ENCODE results near the gene ERC1.
"Not testable (repeated sequence)": the region's sequence is repeated elsewhere in the genome, so short reads cannot be mapped to it uniquely, and the experiment has no call there.

Gene ERC1

GRCh38 chr12:1030779-1031178 lies 39.8 kb downstream of the ERC1 start:
- no peak for DNase-seq (ENCODE audit: low read depth)

- no peak for DNase-seq (ENCODE audit: low read depth)
These were observed 43.2 kb downstream of the ERC1 start for GRCh38 chr12:1034243-1034642.

- DNase-seq (ENCODE audit: low read depth) = no peak
These were observed 43.9 kb downstream of the ERC1 start for GRCh38 chr12:1034751-1035457.

- no peak for DNase-seq (ENCODE audit: low read depth)
These were observed 50.5 kb downstream of the ERC1 start for GRCh38 chr12:1041478-1041877.

GRCh38 chr12:1044199-1044598 lies 53.2 kb downstream of the ERC1 start:
- no peak for DNase-seq (ENCODE audit: low read depth)

- DNase-seq (ENCODE audit: low read depth) = no peak
These were observed 53.7 kb downstream of the ERC1 start for GRCh38 chr12:1044696-1045095.

- DNase-seq (ENCODE audit: low read depth) = no peak
These were observed 55.7 kb downstream of the ERC1 start for GRCh38 chr12:1046727-1047126.

GRCh38 chr12:1047898-1048660 lies 57.1 kb downstream of the ERC1 start:
- DNase-seq (ENCODE audit: low read depth) = no peak

- no peak for DNase-seq (ENCODE audit: low read depth)
These were observed 59.2 kb downstream of the ERC1 start for GRCh38 chr12:1050059-1050707.

- not testable (repeated sequence) for DNase-seq (ENCODE audit: low read depth)
These were observed 60.6 kb downstream of the ERC1 start for GRCh38 chr12:1051672-1052071.

GRCh38 chr12:1053690-1054089 lies 62.7 kb downstream of the ERC1 start:
- DNase-seq (ENCODE audit: low read depth) = no peak

GRCh38 chr12:1054117-1054870 lies 63.3 kb downstream of the ERC1 start:
- no peak for DNase-seq (ENCODE audit: low read depth)

- no peak for DNase-seq (ENCODE audit: low read depth)
These were observed 65.4 kb downstream of the ERC1 start for GRCh38 chr12:1056390-1056789.

GRCh38 chr12:1058423-1058822 lies 67.4 kb downstream of the ERC1 start:
- no peak for DNase-seq (ENCODE audit: low read depth)

- no peak for DNase-seq (ENCODE audit: low read depth)
These were observed 68.1 kb downstream of the ERC1 start for GRCh38 chr12:1059162-1059561.

- DNase-seq (ENCODE audit: low read depth) = no peak
These were observed 72.8 kb downstream of the ERC1 start for GRCh38 chr12:1063852-1064251.

GRCh38 chr12:1064317-1064716 lies 73.3 kb downstream of the ERC1 start:
- DNase-seq (ENCODE audit: low read depth) = no peak

GRCh38 chr12:1065629-1066028 lies 74.6 kb downstream of the ERC1 start:
- no peak for DNase-seq (ENCODE audit: low read depth)

GRCh38 chr12:1069846-1070245 lies 78.8 kb downstream of the ERC1 start:
- no peak for DNase-seq (ENCODE audit: low read depth)

GRCh38 chr12:1071182-1071581 lies 80.2 kb downstream of the ERC1 start:
- DNase-seq (ENCODE audit: low read depth) = no peak

GRCh38 chr12:1073652-1074051 lies 82.6 kb downstream of the ERC1 start:
- DNase-seq (ENCODE audit: low read depth) = no peak

GRCh38 chr12:1077036-1077803 lies 86.2 kb downstream of the ERC1 start:
- no peak for DNase-seq (ENCODE audit: low read depth)

Measured in stimulated activated CD8-positive, alpha-beta memory T cell treated with anti-CD3 and anti-CD28 coated beads, Interleukin-4, amount 100 ng/mL, for 24 hours (primary cell).